HG03354 (cell line): Measurements from ENCODE around the gene NLE1.
"Not testable (repeated sequence)": the region's sequence is repeated elsewhere in the genome, so short reads cannot be mapped to it uniquely, and the experiment has no call there.

Experiments used
- ATAC-seq: cut with Tn5 transposase; IDR thresholded peaks from one replicate; pipeline ENCODE4 v1.9.1; 2021; ENCODE audit warnings: mild to moderate bottlenecking; ENCODE audit not compliant: unreplicated experiment, poor library complexity, severe bottlenecking

NLE1 gene

GRCh38 chr17:35164716-35165115, 22.6 kb upstream of the NLE1 start:
- no peak for ATAC-seq

GRCh38 chr17:35163886-35164285, 21.8 kb upstream of the NLE1 start:
- ATAC-seq: no peak

DNA sequence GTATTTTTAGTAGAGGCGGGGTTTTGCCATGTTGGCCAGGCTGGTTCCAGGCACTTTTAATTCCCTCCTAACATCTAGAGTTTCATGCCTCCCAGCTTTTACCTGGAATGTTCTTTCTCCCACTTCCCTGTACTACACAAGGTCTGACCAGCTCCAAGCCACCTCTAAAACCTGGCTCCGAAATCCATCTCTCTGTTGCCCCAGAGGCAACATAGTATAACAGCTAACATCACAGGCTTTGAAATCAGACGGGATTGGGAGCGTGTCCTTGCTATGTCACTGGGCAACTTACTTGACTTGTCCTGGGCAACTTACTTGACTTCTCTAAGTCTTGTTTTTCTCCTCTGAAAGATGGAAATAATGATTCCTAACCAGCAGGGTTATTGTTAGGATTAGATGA, 20.7 kb upstream of the NLE1 start:
- no peak for ATAC-seq

DNA sequence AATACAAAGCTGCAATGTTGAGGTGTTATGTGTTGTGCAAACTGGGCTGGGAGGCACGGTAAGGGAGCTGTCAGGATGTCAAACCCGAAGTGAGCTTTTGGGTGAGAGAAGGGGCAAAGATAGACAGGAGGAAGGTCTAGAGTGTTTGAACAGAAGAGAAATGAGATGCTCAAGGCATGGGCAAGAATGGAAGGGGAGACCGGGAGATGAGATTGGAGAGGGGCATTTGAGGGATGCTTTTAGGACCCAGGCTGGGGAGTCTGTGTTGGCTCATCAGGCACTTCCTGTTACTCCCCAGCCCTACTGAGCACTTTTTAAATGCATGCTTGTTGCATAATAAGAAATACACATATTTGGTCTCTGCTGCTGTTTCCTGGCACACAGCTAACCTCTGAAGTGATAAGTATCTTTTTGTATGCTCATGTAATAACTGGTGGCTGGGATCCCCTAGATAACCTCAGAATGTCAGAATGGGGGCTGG, 19.2 kb upstream of the NLE1 start:
- no peak for ATAC-seq

- ATAC-seq: no peak
These were observed 18.5 kb upstream of the NLE1 start for GRCh38 chr17:35160354-35161201.

- no peak for ATAC-seq
These were observed 17.8 kb upstream of the NLE1 start for GRCh38 chr17:35159940-35160339.

DNA sequence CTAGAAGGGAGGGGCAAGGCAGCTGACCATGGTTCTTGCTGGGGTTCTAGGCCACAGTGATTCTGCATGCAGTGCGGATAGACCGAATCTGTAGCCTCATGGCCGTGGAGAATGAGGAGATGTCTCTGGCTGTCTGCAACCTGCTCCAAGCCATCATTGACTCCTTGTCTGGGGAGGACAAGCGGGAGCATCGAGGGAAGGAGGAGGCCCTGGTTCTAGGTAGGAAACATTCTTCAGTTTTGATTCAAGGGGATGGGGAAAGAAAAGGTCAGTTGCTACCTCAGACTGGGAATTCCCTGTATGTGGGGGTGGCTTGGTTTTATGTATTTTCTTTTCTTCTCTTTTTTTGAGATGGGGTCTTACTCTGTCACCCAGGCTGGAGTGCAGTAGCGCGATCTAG, 13.1 kb upstream of the NLE1 start:
- no peak for ATAC-seq

- no peak for ATAC-seq
These were observed 12.4 kb upstream of the NLE1 start for GRCh38 chr17:35154196-35155165.

GRCh38 chr17:35152421-35153140, 10.5 kb upstream of the NLE1 start:
- ATAC-seq: no peak

- not testable (repeated sequence) for ATAC-seq
These were observed 9.0 kb upstream of the NLE1 start for GRCh38 chr17:35151080-35151479.

DNA sequence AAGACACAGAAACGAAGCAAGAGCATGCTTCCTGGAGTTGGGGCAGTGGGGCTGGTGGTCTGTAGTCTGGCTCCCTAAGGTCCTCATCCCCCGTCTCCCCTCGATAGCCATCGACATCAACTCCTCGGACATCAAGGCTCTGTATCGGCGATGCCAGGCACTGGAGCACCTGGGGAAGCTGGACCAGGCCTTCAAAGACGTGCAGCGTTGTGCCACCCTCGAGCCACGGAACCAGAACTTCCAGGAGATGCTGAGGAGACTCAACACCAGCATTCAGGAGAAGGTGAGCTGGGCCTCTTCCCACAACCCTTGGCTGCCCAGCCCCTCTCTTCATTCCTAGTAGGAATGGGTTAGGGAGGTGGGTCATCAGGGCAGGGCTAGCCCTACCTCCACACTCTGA, 7.8 kb upstream of the NLE1 start:
- ATAC-seq: no peak

- no peak for ATAC-seq
These were observed 6.0 kb upstream of the NLE1 start for GRCh38 chr17:35148144-35148543.

GRCh38 chr17:35147375-35147905, 5.3 kb upstream of the NLE1 start, which contains the start of gene UNC45B:
Gene UNC45B, plus strand, starts transcription at chr17:35147817. Its CDS starts 447 bp downstream, at chr17:35148264.
- no peak for ATAC-seq

DNA sequence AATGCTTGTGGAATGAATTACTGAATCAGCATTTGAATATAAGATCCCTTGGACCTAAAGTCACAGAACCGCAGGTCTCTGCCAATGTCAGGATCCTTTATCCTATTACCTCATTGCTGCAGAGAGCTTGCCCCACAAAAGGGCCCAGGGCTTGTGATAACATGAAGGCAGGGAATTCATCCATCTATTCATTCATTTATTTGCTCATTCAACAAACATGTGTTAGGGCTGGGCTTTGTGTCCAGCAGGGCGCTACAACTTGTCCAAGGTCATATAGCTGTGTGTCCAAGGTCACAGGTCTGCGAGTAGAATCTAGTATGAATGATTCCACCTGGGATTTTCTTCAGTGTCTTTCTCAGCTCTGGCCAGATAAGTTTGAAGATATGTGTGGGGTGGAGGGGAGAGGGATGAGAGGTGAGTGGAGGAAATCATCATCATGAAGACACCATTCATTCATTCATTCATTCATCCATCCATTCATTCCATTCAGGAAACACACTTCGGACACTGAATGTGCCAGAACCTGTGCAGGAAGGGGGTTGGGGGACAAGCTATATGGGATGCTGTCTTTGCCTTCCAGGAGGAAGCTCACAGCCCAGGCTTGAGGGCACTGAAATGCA, 4.2 kb upstream of the NLE1 start:
- ATAC-seq: no peak

DNA sequence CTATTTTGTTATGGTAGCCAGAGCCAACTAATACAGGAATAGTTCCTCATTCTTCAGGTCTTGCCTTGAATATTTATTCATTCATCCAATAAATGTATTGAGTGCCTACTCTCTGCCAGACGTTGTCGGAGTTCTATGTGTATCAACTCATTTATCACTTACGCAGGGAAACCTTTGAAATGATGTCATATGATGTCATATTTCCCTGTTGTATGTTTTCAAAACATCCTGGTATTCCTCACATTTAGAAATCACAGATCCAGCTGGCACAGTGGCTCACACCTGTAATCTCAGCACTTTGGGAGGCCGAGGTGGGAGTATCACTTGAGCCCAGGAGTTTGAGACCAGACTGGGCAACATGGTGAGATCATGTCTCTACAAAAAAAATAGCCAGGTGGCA, 2.7 kb upstream of the NLE1 start:
- no peak for ATAC-seq

DNA sequence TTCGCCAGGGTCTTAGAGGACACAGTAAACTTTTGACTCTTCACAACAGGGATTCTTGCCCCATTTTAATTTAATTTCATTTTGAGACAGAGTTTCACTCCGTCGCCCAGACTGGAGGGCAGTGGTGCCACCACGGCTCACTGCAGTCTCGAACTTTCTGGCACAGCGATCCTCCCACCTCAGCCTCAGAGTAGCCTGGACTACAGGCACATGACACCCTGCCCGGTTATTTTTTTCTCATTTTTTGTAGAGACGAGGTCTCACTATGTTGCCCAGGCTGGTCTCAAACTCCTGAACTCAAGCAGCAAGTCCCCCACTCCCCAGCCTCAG, 329 bp upstream of the NLE1 start:
- no peak for ATAC-seq

- ATAC-seq: no peak
These were observed 3.9 kb downstream of the NLE1 start for GRCh38 chr17:35138218-35138617.

GRCh38 chr17:35135322-35135721, 6.8 kb downstream of the NLE1 start:
- no peak for ATAC-seq

DNA sequence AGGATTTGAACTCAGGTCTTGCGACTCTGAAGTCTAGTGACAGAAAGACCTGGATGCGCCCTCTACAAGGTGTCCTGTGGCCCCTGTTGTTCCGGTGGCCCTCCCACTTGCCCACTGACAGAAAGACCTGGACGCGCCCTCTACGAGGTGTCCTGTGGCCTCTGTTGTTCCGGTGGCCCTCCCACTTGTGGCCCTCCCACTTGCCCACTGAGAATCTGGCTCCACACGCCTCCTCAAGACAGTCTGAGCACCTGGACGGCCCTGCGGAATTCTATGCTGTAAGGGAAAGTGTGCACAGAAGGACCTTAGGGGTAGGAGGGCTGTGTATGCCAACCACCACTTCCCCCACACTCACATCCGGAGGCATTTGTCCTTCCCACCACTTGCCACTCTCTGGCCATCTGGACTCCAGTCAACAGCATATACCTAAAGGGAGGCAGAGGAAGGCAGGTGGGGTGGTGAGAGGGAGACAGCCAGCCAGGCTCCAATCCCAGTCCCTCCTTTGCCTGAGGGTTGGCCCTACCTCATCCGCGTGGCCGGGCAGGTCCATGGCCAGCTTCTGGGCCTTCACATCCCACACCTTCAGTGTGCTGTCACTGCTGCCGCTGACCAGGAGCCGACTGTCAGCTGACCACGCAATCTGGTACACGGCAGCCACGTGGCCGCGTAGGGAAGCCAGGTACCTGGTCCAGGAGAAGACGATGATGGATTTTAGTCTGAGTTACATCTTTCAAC, 9.1 kb downstream of the NLE1 start:
- no peak for ATAC-seq
